Epithelial cell of esophagus (primary cell): Measurements from ENCODE around the gene ALKBH5.

ENCODE experiments used
- DNase-seq: peaks from one replicate; pipeline ENCODE4 v3.0.0; 2010; ENCODE audit warnings: low read depth
- H3K4me3 ChIP-seq: 2 replicates; pipeline ENCODE4 v1.5.1; 2011; ENCODE audit warnings: mild to moderate bottlenecking, low read length, control low read depth
- CTCF ChIP-seq: IDR thresholded peaks from 2 replicates; pipeline ENCODE4 v1.5.1; 2011; ENCODE audit warnings: low read depth, mild to moderate bottlenecking, low read length, control low read depth, inconsistent platforms; ENCODE audit not compliant: insufficient read depth; ENCODE audit errors: missing control alignments

Gene ALKBH5

GRCh38 chr17:18226284-18226945 lies 42.8 kb downstream of the ALKBH5 start:
- DNase-seq = no peak
- peak overlapping the region; percentile 89 for H3K4me3 ChIP-seq
- no peak for TF ChIP-seq CTCF

- TF ChIP-seq CTCF = no peak
- no peak overlapping the region for H3K4me3 ChIP-seq
Observed at GRCh38 chr17:18227635-18228034, 44.0 kb downstream of the ALKBH5 start.

GRCh38 chr17:18228176-18228682 lies 44.6 kb downstream of the ALKBH5 start:
- H3K4me3 ChIP-seq = no peak overlapping the region
- TF ChIP-seq CTCF = no peak
- no peak for DNase-seq

More at GRCh38 chr17:18227635-18228034, 44.0 kb downstream of the ALKBH5 start:
- DNase-seq = no peak

- TF ChIP-seq CTCF = no peak
- DNase-seq = no peak
- H3K4me3 ChIP-seq = no peak overlapping the region
Observed at GRCh38 chr17:18229254-18229653, 45.6 kb downstream of the ALKBH5 start.

- no peak overlapping the region for H3K4me3 ChIP-seq
- no peak for TF ChIP-seq CTCF
- no peak for DNase-seq
Observed at GRCh38 chr17:18229771-18230170, 46.1 kb downstream of the ALKBH5 start.

- no peak overlapping the region for H3K4me3 ChIP-seq
- DNase-seq = no peak
Observed at GRCh38 chr17:18230288-18231141, 46.9 kb downstream of the ALKBH5 start.

More at GRCh38 chr17:18230288-18231141, 46.9 kb downstream of the ALKBH5 start:
- TF ChIP-seq CTCF = no peak
